ENCODE results near the gene FADS3.

DNA sequence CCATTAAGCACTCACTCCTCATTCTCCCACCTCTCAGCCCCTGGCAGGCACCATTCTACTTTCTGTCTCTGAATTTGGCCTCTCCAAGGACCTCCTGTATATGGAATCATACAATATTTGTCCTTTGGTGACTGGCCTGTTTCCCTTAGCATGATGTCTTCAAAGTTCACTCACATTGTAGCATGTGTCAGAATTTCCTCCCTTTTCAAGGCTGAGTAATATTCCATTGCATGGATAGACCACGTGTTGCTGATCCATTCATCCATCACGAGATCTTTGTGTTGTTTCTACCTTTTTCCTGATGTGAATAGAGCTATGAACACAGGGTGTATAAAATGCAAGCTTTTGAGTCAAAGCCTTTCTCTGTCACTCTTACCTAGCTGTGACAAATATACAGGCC lies 51.6 kb downstream of the FADS3 start:
- TF ChIP-seq EZH2phosphoT487 (IDR thresholded peaks at IDR 0.05; ENCODE audit: borderline replicate concordance, low read length) = no peak
- TF ChIP-seq, protein P1, sequence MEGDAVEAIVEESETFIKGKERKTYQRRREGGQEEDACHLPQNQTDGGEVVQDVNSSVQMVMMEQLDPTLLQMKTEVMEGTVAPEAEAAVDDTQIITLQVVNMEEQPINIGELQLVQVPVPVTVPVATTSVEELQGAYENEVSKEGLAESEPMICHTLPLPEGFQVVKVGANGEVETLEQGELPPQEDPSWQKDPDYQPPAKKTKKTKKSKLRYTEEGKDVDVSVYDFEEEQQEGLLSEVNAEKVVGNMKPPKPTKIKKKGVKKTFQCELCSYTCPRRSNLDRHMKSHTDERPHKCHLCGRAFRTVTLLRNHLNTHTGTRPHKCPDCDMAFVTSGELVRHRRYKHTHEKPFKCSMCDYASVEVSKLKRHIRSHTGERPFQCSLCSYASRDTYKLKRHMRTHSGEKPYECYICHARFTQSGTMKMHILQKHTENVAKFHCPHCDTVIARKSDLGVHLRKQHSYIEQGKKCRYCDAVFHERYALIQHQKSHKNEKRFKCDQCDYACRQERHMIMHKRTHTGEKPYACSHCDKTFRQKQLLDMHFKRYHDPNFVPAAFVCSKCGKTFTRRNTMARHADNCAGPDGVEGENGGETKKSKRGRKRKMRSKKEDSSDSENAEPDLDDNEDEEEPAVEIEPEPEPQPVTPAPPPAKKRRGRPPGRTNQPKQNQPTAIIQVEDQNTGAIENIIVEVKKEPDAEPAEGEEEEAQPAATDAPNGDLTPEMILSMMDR (conservative IDR thresholded peaks at IDR 0.05; ENCODE audit: low read depth, low read length) = no peak
